Left lung (tissue), 10 donors: ENCODE data around the gene SNAP29. TPM values are rescaled to one million over a fixed set of nuclear protein-coding genes. Genes with fewer than 3 reads are reported as not detected.
A peak's percentile ranks its signal among the peaks of the same experiment; 100 is the strongest.

Experiments used
- ATAC-seq: fragments of 200-7000 bp; cut with Tn5 transposase; one replicate; pipeline ENCODE4 v1.9.1; 2020; ENCODE audit warnings: moderate library complexity
- DNase-seq, 4 donors: peaks; one replicate each; pipeline ENCODE4 v3.0.0-alpha.2; 2013 to 2020
- H3K27ac ChIP-seq, 2 donors: fragments of 200-600 bp; sonication (generic) in 1 of 2; one replicate each; pipeline versions ENCODE4 v1.5.0 to v1.8.0; 2020 to 2021
- H3K27me3 ChIP-seq, 2 donors: fragments of 200-600 bp; sonication (generic) in 1 of 2; one replicate each; pipeline versions ENCODE4 v1.5.0 to v1.8.0; 2020 to 2021
- H3K36me3 ChIP-seq, 2 donors: fragments of 200-600 bp; sonication (generic) in 1 of 2; one replicate each; pipeline versions ENCODE4 v1.5.0 to v1.8.0; 2020 to 2021
- H3K4me1 ChIP-seq, 2 donors: fragments of 200-600 bp; one replicate each; pipeline ENCODE4 v1.8.0; 2021
- H3K4me3 ChIP-seq, 2 donors: fragments of 200-600 bp; sonication (generic) in 1 of 2; one replicate each; pipeline versions ENCODE4 v1.5.0 to v1.8.0; 2020 to 2021; ENCODE audit warnings: mild to moderate bottlenecking in 1 of 2
- H3K9me3 ChIP-seq, 2 donors: fragments of 200-600 bp; sonication (generic) in 1 of 2; one replicate each; pipeline versions ENCODE4 v1.5.0 to v1.8.0; 2020 to 2021
- intact Hi-C, 2 donors: fragments of 100-400 bp; cut with DNase I; formaldehyde crosslinking; loops; one replicate each; pipeline versions ENCODE4 v1.11.2 to v1.14.2; 2022
- polyA plus RNA-seq, 6 donors: library from polyadenylated mRNA; unstranded; fragments of 120-200 nt; gene quantifications; one replicate each; pipeline ENCODE4 v1.2.1, GENCODE V29; 2013; ENCODE audit not compliant: insufficient read length in 6 of 6
- total RNA-seq, 2 donors: library from RNA; stranded (reverse); fragmentation: NEBNext Ultra II Directional; extraction: Animal tissue kit (Norgen Biotek cat#: 25700); gene quantifications; one replicate each; pipeline ENCODE4 v1.2.1, GENCODE V29; 2021
- TF ChIP-seq, protein P1 (sequence below), 2 donors: fragments of 200-600 bp; sonication (generic) in 1 of 2; IDR thresholded peaks; one replicate each; pipeline versions ENCODE4 v1.5.0 to v1.8.0; 2021; ENCODE audit warnings: antibody characterized with exemption in 2 of 2
- donor health status: DM: no; HTN: yes; CAD: no.
- donor health status: DM: no; HTN: no; CAD: no.

Gene SNAP29
- total and polyA plus RNA-seq, 8 donors = 25.4 to 33.2 (median 29.7) TPM

DNA sequence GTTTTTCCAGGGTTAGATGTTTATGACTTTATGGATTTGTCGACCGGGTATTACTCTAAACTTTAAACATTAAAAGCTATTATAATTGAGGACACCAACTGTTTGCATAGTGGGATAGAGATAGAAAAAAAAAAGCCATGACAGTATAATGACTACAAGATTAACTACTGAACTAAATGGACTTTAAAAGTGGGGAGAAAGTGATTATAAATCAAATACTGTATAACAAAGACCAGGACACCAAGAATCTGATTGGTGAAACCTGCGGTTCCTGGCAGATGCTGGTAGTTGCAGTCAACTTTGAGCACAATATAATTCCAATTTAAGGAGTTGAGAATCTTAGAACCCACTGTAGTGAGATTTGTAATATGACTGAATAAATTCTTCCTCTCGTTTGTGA lies 60.9 kb downstream of the SNAP29 start:
- DNase-seq = no peak
- ATAC-seq = no peak
- Histone ChIP-seq H3K4me3 (peak overlapping the region; percentile 99), H3K4me1 (peaks cover 8 to 59% of the 10 kb centered on the region in 2 donors), H3K27me3 (no peaks in the 10 kb centered on the region), H3K36me3 (no peaks in the 10 kb centered on the region), H3K9me3 (no peaks in the 10 kb centered on the region), H3K27ac (no peak overlapping the region)
- TF ChIP-seq, protein P1, sequence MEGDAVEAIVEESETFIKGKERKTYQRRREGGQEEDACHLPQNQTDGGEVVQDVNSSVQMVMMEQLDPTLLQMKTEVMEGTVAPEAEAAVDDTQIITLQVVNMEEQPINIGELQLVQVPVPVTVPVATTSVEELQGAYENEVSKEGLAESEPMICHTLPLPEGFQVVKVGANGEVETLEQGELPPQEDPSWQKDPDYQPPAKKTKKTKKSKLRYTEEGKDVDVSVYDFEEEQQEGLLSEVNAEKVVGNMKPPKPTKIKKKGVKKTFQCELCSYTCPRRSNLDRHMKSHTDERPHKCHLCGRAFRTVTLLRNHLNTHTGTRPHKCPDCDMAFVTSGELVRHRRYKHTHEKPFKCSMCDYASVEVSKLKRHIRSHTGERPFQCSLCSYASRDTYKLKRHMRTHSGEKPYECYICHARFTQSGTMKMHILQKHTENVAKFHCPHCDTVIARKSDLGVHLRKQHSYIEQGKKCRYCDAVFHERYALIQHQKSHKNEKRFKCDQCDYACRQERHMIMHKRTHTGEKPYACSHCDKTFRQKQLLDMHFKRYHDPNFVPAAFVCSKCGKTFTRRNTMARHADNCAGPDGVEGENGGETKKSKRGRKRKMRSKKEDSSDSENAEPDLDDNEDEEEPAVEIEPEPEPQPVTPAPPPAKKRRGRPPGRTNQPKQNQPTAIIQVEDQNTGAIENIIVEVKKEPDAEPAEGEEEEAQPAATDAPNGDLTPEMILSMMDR (IDR thresholded peaks at IDR 0.05) = no peak
- intact Hi-C loops = no loop called here

DNA sequence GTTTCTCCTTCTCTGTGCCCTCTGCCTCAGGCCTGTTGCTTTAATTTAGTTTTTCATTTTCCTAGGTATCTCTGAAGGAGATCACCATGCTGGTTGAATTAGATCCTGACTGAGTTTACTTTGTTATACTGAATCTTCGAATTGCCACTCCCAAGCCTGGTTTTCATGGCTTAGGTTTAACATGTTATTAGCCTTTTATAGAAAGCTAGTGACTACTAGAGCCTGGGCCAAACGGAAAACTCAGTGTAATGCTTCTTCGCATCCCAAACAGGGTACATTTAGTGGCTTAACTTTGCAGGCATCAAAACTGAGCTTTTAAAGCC lies 62.0 kb downstream of the SNAP29 start:
- Histone ChIP-seq H3K9me3 (no peaks in the 10 kb centered on the region), H3K36me3 (no peaks in the 10 kb centered on the region), H3K4me1 (peaks cover 11 to 69% of the 10 kb centered on the region in 2 donors), H3K27ac (no peak overlapping the region), H3K27me3 (no peaks in the 10 kb centered on the region), H3K4me3 (peak overlapping the region in 1 of 2 donors; percentile 99)
- intact Hi-C loops = no loop called here
- ATAC-seq (no peak), DNase-seq (no peak)
- TF ChIP-seq, protein P1 (IDR thresholded peaks at IDR 0.05) = no peak

DNA sequence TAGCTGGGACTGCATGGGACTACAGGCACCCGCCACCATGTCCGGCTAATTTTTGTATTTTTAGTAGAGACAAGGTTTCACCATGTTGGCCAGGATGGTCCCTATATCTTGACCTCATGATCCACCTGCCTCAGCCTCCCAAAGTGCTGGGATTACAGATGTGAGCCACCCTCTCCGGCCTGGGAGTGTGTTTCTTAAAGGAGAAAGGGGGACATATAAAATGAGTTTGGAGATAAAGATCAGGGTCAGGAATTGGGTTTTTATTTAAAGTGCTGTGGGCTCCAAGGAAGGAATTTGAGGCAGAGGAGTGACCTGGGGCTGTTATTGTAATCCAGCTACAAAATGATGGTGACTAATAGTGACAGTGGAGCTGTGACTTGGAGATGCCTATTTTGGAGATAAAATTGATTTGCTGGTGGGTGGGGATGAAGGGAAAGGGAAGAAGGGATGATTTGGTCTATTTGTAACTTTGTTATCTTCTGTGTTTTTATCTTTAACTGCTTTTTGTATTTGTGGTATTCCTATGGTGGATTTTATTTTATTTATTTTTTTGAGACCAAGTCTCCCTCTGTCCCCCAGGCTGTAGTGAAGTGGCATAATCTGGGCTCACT lies 63.4 kb downstream of the SNAP29 start:
- TF ChIP-seq, protein P1 (IDR thresholded peaks at IDR 0.05) = no peak
- ATAC-seq = no peak
- Histone ChIP-seq H3K4me3 (no peak overlapping the region), H3K27me3 (no peaks in the 10 kb centered on the region), H3K27ac (no peak overlapping the region), H3K36me3 (no peaks in the 10 kb centered on the region), H3K4me1 (peaks cover 17 to 70% of the 10 kb centered on the region in 2 donors), H3K9me3 (no peaks in the 10 kb centered on the region)
- intact Hi-C loops = no loop called here
- no peak for DNase-seq

DNA sequence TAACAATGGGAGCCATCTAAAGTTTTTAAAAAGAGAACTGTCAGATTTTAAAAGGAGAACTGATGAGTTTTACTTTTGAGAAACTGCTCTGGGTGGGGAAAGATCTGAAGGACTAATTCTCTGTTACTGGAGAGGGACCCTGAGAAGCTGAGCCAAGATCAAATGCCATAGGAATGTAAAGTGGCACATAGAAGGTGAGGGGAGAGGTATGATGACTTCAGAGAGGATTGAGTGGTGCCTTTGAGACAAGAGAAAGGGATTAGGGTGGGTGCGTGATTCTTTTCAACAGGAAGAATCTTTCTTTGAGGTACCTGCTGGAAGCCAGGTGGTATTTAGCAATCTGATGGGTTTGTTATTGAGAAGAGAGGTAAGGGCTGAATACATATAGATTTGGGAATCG lies 67.4 kb downstream of the SNAP29 start:
- Histone ChIP-seq H3K4me3 (no peak overlapping the region), H3K36me3 (no peaks in the 10 kb centered on the region), H3K27ac (no peak overlapping the region), H3K4me1 (peaks cover 9 to 72% of the 10 kb centered on the region in 2 donors), H3K9me3 (no peaks in the 10 kb centered on the region), H3K27me3 (no peaks in the 10 kb centered on the region)
- intact Hi-C loops = no loop called here
- ATAC-seq = peak; percentile 22
- TF ChIP-seq, protein P1 (IDR thresholded peaks at IDR 0.05) = no peak
- DNase-seq = no peak

DNA sequence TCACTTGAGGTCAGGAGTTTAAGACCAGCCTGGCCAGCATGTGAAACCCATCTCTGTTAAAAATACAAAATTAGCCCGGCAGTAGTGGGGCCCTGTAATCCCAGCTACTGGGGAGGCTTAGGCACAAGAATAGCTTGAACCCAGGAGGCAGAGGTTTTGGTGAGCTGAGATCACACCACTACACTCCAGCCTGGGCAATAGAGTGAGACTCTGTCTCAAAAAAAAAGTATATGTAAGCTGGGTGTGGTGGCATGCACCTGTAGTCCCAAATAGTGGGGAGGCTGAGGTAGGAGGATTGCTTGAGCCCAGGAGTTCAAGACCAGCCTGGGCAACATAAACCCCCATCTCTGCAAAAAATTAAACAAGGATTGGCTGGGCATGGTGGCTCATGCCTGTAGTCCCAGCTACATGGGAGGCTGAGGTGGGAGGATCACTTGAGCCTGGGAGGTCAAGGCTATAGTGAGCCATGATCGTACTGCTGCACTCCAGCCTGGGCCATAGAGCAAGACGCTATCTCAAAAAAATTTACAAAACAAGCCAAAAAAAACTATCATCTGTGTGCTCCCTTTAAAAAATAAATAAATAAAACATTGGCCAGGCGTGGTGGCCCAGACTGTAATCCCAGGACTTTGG lies 69.2 kb downstream of the SNAP29 start:
- no peak for DNase-seq
- ATAC-seq = no peak
- TF ChIP-seq, protein P1 (IDR thresholded peaks at IDR 0.05) = no peak
- Histone ChIP-seq H3K4me1 (peaks cover 9 to 58% of the 10 kb centered on the region in 2 donors), H3K4me3 (no peak overlapping the region), H3K27ac (no peak overlapping the region), H3K27me3 (no peaks in the 10 kb centered on the region), H3K9me3 (no peaks in the 10 kb centered on the region), H3K36me3 (no peaks in the 10 kb centered on the region)
- intact Hi-C loops = no loop called here
